Inflammatory macrophage treated with lipopolysaccharide for 1 hour (primary cell): ENCODE measurements around the gene ZNF44.
"Not testable (repeated sequence)": the region's sequence is repeated elsewhere in the genome, so short reads cannot be mapped to it uniquely, and the experiment has no call there.

Source experiments
- DNase-seq, 2 donors: peaks; one replicate each; pipeline ENCODE4 v3.0.0-alpha.2; 2020 to 2022

The ZNF44 gene

DNA sequence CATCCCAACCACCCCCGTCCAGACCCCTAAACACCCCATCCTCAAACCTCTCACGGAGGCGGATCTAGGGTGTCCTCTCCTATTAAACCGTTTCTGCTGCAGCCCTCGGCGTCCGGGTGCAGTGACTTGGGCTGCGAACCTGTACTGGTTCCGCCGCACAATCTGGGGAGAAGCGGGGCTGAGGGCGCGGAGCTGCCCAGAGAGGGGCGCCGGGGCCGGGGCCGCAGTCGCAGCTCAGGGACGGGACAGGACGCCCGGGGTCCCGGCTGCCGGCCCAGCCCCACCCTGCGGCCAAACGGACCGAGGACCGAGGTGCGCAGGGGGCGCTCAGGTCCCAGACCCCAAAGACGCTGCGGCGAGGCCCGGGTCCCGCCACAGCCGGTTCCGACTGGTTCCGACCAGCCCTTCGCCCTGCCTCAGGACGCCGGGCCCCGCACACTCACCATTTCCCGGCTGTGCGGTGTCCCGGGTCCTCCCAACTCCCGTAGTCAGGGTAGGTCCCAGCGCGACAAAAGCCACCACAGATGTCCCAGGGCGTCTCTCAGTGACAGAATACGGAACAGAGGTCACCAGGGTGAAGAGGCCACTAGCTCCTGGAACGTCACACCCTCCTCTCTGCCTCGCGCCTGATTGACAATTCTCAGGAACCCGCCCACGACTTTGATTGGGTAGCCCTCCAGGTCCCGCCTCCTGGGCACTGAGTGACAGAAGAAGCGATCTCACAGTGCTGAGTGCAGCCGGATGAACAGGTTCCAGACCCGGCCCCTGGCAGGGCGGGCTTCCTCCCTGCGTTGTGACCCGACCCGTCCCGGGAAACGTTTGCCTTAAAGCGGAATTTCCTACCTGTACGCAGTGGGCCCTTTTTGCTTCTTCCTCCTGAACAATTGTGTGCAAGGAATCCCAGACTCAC, at the start of gene ZNF44:
ZNF44 (minus strand) TSS at position 635 of the 910 bp plus-strand sequence; CDS start at position 446, 189 bp downstream.
- peak; percentile 99 to 100 for DNase-seq

DNA sequence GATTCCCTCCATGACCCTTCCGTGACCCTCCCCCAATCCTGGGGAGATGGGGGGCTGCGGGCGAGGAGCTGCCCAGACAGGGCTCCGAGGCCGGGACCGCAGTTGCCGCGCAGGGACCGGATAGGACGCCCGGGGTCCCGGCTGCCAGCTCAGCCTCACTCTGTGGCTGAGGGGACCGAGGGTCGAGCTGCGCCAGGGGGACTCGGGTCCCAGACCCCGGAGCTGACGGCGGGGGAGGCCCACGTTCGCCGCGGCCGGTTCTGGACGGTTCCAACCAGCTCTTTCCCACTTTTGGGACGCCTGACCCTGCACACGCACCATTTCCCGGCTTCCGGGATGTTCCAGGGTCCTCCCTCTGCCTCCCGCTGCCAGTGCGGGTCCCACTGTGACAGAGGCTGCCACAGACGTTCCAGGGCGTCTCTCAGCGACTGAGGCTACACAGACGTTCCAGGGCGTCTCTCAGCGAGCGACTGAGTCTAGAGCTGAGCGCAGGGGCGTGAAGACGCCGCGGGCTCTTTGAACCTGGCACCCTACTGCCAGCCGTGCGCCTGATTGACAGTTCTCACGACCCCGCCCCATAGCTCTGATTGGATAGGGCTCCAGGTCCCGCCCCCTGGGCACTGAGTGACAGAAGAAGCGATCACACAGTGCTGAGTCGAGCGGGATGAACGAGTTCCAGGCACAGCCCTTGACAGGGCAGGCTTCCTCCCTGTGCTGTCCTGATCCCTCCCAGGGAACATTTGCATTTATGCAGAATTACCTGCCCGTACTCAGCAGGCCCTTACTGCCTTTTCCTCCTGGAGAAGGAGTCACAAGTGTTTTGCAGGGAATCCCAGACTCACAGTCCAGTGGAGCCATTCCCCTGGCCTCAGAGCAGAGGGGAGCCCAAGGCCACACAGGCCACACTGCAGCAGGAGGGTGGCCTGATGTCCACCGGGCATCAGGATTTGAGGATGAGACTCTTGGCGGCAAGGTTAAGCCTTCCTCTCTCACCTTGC, 38.8 kb upstream of the ZNF44 start, which contains the start of gene ZNF563:
ZNF563 (minus strand) TSS at position 472 of the 998 bp plus-strand sequence; CDS start at position 321, 151 bp downstream.
- DNase-seq, result peak; percentile 92 to 97

DNA sequence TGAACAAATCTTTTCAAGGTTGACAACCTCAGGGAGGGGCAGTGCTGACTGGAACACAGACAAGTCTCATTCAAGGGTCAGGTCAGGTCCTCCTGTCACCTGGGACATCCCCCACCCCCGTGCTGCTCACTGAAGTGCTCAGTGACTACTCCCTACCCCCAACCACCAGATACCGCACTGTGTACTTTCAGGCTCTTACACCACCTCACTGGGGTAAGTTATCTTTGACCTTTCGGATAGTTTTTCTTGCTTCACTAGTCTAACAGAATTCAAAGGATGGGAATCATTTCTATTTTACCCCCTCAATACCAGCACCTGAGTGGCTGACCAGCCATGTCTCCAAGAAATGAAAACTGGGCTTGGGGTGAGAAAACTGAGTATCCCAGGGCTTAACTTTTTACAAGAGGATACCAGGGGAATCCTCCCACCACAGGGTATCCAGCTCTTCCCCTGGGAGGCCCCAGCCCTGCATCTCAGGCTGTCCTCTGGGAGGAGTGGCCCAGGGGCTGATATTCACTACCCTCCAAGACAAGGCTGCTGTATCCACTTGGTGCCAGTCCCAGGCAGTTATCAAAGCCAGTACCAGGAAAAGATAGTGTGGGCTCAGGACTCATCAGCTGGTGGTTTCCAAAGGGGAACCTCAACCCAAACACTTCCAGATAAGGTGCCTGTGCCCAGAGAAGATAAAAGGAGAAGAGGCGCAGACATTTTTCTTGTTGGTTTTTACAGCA, 36.7 kb upstream of the ZNF44 start:
- DNase-seq, result peak; percentile 16 to 64

DNA sequence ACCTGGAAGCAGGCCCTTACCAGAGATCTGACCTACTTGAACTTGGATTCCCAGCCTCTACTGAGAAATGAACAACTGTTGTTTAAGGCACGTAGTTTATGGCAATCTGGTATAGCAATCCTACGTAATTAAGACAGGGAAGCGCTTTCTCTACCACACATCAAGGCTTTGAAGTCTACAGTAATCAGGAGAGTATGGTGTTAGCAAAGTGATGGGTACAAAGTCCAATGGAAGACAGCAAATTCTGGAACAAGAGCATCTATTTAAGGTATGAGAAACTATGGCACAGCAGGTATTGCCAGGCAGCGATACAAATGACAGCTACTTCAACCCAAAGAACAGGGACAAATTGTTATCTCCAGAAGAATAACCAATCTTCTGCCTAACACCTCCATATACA, 35.7 kb upstream of the ZNF44 start:
- DNase-seq, result no peak

DNA sequence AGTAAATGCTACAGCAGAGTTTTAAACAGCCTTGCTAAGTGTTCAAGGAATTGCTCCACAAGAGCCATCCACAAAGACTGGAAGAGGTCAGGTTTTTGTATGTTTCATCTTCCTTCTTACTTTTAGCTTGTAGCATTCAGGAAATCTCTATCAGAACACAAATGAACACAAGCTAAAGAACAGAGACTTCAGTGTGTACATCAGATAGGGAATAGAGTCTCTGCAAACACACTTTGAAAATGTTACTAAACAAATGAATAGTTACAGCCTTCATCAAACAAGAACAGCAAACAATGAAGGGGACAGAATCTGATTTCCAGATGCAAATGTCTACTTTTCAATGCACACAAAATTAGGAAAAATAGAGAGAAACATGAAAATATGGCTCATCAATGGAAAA, 31.0 kb upstream of the ZNF44 start:
- no peak for DNase-seq

DNA sequence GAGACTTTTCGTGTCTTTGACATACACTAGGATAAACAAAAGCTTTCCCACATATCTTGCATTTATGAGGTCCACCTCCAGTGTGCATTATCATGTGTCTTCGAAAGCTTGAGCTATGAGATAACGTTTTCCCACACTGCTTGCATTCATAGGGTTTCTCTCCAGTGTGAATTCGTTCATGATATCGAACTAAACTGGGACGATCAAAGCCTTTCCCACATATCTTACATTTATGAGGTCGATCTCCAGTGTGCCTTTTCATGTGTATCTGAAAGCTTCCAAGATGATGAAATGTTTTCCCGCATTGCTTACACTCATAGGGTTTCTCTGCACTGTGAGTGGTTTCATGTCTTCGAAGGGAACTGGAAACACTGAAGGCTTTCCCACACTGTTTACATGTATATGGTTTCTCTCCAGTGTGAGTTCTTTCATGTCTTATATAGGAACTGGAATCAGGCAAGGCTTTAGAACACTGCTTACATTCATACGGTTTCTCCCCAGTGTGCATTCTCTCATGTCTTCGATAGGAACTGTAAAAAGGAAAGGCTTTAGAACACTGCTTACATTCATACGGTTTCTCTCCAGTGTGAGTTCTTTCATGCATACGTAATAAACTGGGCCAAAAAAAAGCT, 24.2 kb upstream of the ZNF44 start:
- no peak for DNase-seq

DNA sequence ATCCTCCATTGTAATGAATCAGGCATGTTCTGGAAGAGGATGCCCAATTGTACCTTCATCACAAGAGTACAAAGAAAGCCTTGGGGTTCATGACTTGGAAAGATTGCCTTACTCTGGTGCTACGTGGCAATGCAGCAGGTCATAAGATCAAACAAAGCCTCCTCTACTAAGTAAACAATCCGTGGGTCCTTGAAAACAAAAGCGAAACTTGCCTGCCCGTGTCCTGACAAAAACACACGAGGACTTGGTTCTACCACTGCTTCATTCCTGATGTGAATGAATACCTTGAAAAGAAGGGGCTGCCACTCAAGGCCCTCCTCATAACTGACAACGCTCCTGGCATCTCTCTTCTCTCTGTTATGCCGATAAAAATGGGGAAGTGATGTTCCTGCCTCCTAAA, 19.9 kb upstream of the ZNF44 start:
- DNase-seq, result no peak

DNA sequence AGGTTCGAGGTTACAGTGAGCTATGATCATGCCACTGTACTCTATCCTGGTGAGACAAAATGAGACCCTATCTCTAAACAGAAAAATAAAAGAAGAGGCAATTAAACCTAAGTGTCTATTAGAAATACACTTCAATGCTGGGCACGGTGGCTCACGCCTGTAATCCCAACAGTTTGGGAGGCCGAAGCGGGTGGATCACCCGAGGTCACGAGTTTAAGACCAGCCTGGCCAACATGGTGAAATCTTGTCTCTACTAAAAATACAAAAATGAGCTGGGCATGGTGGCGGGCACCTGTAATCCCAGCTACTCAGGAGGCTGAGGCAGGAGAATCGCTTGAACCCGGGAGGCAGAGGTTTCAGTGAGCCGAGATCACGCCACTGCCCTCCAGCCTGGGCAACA, 14.2 kb upstream of the ZNF44 start:
- DNase-seq, result not testable (repeated sequence)

DNA sequence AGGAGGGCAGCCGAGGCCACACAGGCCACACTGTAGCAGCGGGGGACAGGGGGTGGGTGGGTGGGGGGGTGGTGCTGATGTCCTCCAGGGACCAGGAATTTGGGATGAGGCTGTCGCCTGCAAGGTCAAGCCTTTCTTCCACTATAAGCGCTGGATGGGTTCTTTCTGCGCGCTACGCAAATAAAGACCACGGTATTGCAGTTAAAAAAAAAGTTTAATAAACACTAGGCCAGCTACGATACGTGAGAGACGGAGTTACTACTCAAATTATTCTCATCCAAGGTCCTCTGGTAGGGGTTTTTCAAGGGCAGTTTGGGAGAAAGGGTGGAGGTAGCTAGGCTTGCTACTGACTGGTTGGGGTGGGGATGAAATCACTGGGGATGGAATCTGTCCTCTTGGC, 508 bp upstream of the ZNF44 start:
- DNase-seq, result no peak

DNA sequence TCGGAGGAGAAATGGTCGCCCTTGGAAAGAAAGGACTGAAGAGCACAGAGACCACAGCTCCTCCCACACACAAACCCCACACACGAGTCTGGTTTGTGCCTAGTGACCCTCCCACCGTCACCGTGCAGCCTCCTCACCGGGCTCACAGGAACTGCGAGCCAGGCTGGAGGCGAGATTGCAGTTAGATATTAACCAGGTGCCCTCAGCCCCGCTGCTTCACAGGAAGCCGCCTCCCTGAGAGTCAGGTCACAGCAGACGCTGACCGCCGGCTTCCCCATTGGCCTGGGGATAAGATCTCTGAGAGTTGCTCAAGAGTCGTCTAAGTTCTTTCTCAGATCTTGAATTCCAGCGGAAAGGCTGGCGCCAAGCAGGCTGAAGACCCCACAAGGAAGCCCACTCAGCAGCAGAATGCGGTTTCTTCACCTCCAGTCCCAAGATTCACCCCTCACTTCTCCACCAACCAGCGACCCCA, 870 bp downstream of the ZNF44 start:
- peak; percentile 53 to 55 for DNase-seq

DNA sequence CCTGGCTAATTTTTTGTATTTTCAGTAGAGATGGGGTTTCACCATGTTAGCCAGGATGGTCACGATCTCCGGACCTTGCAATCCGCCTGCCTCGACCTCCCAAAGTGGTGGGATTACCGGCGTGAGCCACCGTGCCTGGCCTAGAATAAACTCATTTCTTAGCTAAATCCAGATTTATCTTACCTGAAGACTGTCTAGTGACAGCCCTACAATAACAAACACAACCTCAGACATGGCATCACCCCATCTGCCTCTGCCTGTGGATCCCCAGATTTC, 5.0 kb downstream of the ZNF44 start:
- DNase-seq, result no peak

DNA sequence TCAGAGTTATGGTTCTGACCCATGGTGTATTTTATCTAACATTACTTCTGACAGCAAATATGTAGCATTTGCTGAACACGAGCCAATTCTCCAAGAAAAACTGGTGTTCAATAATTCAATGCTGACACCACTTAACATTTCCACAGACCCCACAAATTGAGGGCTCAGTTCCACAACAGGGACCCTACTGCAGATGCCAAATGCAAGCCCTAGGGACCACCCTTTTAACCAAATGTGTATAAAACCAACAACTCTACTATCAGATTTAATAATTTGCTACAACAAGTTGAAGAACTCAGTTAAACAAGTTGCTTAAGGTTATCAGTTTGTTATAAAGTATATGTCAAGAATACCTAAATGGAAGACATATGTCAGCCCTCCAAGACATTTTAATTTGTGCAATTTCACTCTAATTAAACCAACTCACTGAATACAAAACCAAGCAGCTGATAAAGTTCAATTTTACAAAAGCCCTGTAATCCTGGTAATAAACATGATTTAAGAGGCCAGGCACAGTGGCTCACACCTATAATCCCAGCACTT, 6.7 kb downstream of the ZNF44 start:
- DNase-seq, result no peak

DNA sequence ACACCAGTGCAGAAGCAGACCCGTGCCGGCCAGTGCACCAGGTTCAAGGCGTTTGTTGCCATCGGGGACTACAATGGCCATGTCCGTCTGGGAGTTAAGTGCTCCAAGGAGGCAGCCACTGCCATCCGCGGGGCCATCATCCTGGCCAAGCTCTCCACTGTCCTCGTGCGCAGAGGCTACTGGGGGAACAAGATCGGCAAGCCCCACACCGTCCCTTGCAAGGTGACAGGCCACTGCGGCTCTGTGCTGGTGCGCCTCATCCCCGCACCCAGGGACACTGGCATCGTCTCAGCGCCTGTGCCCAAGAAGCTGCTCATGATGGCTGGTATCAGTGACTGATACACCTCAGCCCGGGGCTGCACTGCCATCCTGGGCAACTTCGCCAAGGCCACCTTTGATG, 10.1 kb downstream of the ZNF44 start:
- DNase-seq, result no peak

DNA sequence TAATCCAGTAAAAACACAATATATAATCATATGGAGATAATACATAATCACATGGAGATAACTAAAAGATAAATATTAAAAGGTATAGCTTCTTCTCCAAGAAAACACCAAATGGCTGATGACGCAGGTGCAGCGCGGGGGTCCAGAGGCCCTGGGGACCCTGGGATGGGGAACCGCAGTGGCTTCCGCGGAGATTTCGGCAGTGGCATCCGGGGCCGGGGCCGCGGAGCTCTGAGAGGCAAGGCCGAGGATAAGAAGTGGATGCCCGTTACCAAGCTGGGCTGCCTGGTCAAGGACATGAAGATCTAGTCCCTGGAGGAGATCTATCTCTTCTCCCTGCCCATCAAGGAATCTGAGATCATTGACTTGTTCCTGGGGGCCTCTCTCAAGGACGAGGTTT, 10.5 kb downstream of the ZNF44 start:
- no peak for DNase-seq

DNA sequence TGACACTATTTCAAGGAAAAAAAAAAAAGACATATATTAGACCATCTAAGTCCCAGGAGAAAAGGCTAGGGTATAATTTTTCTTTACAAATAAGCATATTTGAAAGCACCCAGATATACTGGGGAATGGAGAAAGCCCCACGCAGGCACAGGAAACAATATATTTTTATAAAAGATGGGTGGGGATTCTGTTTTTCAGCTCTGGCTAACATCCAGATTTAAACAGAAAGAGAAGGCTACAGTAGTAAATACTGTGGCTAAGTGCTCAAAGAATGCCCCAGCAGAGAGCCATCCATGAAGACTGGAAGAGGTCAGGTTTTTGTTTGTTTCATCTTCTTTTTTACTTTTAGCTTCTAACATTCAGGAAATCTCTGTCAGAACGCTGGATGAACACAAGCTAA, 16.0 kb downstream of the ZNF44 start:
- no peak for DNase-seq

DNA sequence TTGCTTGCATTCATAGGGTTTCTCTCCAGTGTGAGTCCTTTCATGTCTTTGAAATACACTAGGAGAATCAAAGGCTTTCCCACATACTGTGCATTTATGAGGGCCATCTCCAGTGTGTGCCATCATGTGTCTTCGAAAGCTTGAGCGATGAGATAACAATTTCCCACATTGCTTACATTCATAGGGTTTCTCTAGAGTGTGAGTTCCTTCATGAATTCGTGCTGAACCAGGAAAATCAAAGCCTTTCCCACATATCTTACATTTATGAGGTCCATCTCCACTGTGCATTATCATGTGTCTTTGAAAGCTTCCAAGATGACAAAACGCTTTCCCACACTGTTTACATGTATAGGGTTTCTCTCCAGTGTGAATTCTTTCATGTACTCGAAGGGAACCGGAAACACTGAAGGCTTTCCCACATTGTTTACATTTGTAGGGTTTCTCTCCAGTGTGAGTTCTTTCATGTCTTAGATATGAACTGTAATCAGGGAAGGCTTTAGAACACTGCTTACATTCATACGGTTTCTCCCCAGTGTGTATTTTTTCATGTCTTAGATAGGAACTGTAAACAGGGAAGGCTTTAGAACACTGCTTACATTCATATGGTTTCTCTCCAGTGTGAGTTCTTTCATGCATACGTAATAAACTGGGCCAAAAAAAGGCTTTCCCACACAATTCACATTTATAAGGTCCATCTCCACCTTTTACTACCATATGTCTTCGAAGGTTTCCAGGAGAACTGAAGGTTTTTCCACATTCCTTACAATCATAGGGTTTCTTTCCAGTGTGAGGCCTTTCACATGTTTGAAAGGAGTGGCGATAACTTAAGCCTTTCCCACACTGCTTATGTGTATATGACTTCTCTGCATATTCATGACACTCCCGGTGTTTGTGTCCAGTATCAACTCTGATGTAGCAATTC, 21.4 kb downstream of the ZNF44 start:
- no peak for DNase-seq

DNA sequence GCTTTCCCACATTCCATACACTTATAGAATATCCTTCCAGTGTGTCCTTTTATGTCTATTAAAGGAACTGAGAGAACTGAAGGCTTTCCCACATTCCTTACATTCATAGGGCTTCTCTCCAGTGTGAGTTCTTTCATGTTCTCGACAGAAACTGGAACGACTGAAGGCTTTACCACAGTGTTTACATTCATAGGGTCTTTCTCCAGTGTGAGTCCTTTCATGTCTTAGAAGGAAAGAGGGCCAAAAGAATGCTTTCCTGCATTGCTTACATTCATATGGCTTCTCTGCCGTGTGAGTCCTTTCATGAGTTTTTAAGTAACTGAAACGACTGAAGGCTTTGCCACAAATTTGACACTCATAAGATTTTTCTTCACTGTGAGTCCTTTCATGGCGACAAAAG, 22.3 kb downstream of the ZNF44 start:
- no peak for DNase-seq

DNA sequence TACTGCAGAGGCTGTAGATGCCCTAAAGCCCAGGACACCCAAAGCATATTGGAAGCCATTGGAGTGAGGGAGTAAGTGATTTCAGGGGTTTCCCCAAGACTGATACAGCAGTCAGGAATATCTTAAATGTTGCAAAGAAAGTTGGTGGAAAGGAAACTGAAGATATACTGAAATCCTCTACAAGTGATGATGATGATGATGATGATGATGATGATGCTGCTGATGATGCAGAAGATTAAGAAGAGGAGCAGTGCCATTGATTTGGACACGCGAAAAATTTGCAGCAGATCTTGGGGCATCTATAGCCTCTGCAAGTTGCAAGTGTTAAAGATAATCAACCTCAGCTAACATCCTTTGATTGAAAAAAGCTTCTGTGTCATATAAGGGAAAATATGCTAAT, 23.8 kb downstream of the ZNF44 start:
- no peak for DNase-seq

DNA sequence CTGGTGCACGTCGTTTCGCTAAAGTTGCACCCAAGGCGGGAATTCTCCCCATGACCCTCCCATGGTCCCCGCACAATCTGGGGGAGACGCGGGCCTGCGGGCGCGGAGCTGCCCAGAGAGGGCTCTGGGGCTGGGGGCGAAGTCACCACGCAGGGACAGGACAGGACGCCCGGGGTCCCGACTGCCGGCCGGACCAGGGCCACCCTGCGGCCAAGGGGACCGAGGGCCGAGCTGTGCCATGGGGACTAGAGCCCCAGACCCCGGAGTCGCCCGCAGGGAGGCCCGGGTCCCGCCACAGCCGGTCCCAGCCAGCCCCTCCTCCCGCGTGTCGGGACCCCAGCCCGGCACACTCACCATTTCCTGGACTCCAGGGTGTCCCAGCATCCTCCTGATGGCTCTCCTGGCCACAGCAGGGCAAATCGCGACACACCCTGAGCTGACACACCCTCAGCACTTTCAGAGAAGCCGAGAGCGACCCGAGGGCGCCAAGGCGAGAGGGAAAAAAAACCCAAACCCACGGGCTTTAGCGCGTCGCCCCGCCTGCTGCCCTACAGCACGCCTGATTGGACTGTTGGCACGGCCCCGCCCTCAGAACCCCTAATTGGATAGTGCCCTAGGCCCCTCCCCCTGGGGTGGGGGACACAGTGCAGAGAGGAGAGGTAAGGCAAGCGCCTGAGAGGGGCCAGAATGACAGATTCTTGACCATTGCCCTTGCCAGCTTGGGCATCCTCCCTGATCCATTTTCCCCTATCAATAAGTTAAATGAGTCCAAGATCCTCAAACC, 28.6 kb downstream of the ZNF44 start:
- DNase-seq, result no peak

DNA sequence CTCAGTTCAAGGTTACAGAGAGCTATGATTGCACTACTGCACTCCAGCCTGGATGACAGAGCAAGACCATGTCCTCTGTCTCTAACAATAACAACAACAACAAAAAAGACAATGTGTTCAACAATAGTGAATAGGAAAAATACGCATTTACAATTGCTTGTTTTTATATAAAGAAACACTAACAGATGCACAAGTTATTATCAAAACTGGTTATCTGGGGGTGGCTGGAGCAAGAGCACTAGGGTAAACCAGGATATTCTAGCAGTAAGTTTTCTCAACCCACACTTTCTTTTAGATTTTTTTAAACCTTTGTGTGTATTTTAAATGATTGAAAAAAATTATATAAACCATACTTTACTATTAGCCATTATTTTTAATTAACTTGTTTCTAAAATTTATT, 33.1 kb downstream of the ZNF44 start:
- DNase-seq, result no peak
